Uterus (tissue), 4 donors: ENCODE data around the gene EYA3. TPM values are rescaled to one million over a fixed set of nuclear protein-coding genes. Genes with fewer than 3 reads are reported as not detected.

Experiments
- DNase-seq, 2 donors: peaks; one replicate each; pipeline ENCODE4 v3.0.0-alpha.2; 2019 to 2020
- H3K27ac ChIP-seq, 2 donors: fragments of 200-600 bp; sonication (generic); 1 replicate in 1 of 2; 2 replicates in 1 of 2; pipeline ENCODE4 v1.5.1; 2016 to 2018
- H3K27me3 ChIP-seq, 2 donors: fragments of 200-600 bp; sonication (generic); one replicate each; pipeline ENCODE4 v1.5.1; 2018 to 2019; ENCODE audit warnings: control low read depth in 1 of 2
- H3K36me3 ChIP-seq, 2 donors: fragments of 200-600 bp; sonication (generic); one replicate each; pipeline ENCODE4 v1.5.1; 2019; ENCODE audit warnings: control low read depth in 1 of 2
- H3K4me1 ChIP-seq, 2 donors: fragments of 200-600 bp; sonication (generic); one replicate each; pipeline ENCODE4 v1.5.1; 2018 to 2019; ENCODE audit warnings: control low read depth in 1 of 2
- H3K4me3 ChIP-seq, 2 donors: fragments of 200-600 bp; sonication (generic); 1 replicate in 1 of 2; 2 replicates in 1 of 2; pipeline ENCODE4 v1.5.1; 2018 to 2019; ENCODE audit warnings: mild to moderate bottlenecking in 1 of 2
- H3K9me3 ChIP-seq, 2 donors: fragments of 200-600 bp; sonication (generic); one replicate each; pipeline ENCODE4 v1.5.1; 2019; ENCODE audit warnings: control low read depth in 1 of 2
- POLR2A ChIP-seq, 2 donors: fragments of 450-650 bp; IDR thresholded peaks; one replicate each; pipeline ENCODE4 v1.6.1; 2016; ENCODE audit warnings: antibody characterized with exemption in 2 of 2, mild to moderate bottlenecking in 1 of 2, moderate library complexity in 1 of 2
- intact Hi-C: fragments of 100-400 bp; cut with DNase I; formaldehyde crosslinking; loops from one replicate; pipeline ENCODE4 v1.15.1; 2023; ENCODE audit warnings: low total_unique reads
- total RNA-seq, 4 donors: library from RNA; depleted of rRNA in 3 of 4; stranded (reverse); fragments of >200 nt in 3 of 4; gene quantifications; one replicate each; pipeline versions ENCODE4 v1.1.0 to v1.2.4, GENCODE V29; 2014 to 2023
- TF ChIP-seq, protein P1 (sequence below), 4 experiments: fragments of 200-600 bp in 2 of 4; fragments of 450-650 bp in 2 of 4; sonication (generic) in 2 of 4; IDR thresholded peaks; one replicate each; pipeline ENCODE4 v1.5.1; 2016 to 2019; ENCODE audit warnings: antibody characterized with exemption in 4 of 4, mild to moderate bottlenecking in 2 of 4, moderate library complexity in 1 of 4
- donor health status: DM: yes; HTN: yes; CAD: no.

The EYA3 gene
- total RNA-seq, 4 donors from 2014 or later = 7.2 to 30.4 (median 13.1) TPM

DNA sequence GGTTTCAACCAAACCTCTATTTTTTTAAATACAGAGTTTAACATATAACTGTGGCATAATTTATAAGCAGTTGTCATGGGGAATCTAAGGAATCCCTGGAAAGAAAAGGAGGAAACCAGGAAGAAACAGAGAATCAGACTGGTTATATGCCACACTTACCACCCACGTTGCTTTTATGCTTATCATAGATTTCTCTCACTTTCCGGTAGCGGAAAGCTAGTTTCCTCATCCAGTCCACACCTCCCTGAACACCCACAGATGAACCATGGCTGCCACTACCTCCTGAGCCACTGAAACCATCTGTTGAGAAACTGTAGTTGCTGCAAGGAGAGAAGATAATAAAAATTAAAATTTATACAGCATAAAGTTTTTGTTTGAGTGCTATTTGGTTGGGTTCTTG is 95.2 kb downstream of the EYA3 start:
- Histone ChIP-seq H3K27ac (no peak overlapping the region), H3K27me3 (no peaks in the 10 kb centered on the region), H3K4me1 (no peaks in the 10 kb centered on the region), H3K36me3 (no peaks in the 10 kb centered on the region), H3K9me3 (no peaks in the 10 kb centered on the region), H3K4me3 (no peak overlapping the region)
- no peak for DNase-seq
- intact Hi-C loops = no loop called here
- no peak for TF ChIP-seq POLR2A (IDR thresholded peaks at IDR 0.05)
- TF ChIP-seq, protein P1, sequence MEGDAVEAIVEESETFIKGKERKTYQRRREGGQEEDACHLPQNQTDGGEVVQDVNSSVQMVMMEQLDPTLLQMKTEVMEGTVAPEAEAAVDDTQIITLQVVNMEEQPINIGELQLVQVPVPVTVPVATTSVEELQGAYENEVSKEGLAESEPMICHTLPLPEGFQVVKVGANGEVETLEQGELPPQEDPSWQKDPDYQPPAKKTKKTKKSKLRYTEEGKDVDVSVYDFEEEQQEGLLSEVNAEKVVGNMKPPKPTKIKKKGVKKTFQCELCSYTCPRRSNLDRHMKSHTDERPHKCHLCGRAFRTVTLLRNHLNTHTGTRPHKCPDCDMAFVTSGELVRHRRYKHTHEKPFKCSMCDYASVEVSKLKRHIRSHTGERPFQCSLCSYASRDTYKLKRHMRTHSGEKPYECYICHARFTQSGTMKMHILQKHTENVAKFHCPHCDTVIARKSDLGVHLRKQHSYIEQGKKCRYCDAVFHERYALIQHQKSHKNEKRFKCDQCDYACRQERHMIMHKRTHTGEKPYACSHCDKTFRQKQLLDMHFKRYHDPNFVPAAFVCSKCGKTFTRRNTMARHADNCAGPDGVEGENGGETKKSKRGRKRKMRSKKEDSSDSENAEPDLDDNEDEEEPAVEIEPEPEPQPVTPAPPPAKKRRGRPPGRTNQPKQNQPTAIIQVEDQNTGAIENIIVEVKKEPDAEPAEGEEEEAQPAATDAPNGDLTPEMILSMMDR (IDR thresholded peaks at IDR 0.05) = no peak

DNA sequence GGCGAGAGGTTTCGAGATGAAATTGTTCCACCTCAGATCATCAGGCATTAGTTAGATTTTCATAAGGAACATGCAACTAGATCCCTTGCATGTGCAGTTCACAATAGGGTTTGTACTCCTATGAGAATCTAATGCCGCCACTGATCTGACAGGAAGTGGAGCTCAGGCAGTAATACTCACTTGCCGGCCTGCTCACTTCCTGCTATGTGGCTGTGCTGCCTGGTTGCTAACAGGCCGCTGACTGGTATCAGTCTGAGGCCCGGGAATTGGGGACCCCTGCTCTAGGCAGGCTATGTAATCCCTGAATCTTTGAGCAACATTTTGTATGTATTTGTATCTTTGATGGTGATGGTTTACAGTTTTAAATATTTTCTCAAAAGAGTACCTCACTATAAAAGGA is 96.1 kb downstream of the EYA3 start:
- Histone ChIP-seq H3K9me3 (no peaks in the 10 kb centered on the region), H3K4me3 (no peak overlapping the region), H3K27me3 (no peaks in the 10 kb centered on the region), H3K36me3 (no peaks in the 10 kb centered on the region), H3K4me1 (no peaks in the 10 kb centered on the region), H3K27ac (no peak overlapping the region)
- intact Hi-C loops = no loop called here
- TF ChIP-seq, protein P1 (IDR thresholded peaks at IDR 0.05) = no peak
- TF ChIP-seq POLR2A (IDR thresholded peaks at IDR 0.05) = no peak
- DNase-seq = no peak

DNA sequence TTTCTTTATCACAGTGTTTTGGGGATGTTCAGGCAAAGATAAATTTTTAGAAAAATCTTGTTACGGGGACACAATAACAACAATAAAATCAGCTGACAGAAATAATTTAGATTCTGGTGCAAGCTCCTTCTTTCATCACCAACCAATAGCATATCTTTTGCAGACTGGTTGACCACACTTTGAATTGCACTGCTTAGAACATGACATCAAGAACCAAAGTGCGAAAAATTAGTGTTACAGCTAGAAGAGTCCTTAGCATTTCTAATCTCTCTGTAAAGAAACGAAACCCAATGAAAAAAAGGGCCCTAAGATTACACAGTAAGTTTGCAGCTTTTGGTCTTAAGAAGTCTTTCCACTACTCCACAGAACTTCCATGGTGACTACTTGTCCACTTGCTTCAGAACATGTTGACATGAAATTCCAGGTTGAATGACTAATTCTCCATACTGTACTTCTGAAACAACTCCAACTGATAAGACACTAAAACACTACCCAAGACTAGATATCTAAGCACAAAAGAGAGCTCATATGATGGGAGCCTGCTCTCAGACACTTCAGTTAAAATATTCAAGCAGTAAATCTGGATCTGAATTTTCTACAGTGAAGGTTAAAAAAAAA is 97.4 kb downstream of the EYA3 start:
- no peaks in the 10 kb centered on the region for H3K4me1 ChIP-seq
- TF ChIP-seq POLR2A (IDR thresholded peaks at IDR 0.05) = no peak
- TF ChIP-seq, protein P1 (IDR thresholded peaks at IDR 0.05) = no peak
- H3K27ac ChIP-seq = no peak overlapping the region
- no peak overlapping the region for H3K4me3 ChIP-seq
- no peaks in the 10 kb centered on the region for H3K9me3 ChIP-seq
- no peaks in the 10 kb centered on the region for H3K27me3 ChIP-seq
- DNase-seq = no peak
- no peaks in the 10 kb centered on the region for H3K36me3 ChIP-seq
- intact Hi-C loops = no loop called here

DNA sequence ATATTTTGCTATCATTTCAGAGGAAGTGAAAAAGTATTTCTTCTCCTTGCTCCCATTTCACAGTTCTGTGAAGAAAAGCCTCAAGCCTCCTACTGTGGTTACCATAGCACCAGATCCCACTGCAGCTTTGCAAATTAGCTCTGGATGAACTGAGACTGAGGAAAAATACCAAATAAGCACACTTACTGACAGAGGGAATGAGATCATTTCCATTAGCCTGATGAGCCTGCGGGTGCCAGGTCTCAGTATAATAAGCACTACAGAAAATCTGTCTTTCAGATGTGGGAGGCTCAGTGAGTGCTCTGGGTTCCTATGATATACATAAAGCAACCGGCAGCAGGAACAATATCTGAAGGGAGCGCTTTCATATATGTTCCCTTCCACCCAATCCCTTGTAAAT is 107.3 kb downstream of the EYA3 start:
- H3K9me3 ChIP-seq = no peaks in the 10 kb centered on the region
- intact Hi-C loops = no loop called here
- no peak for TF ChIP-seq POLR2A (IDR thresholded peaks at IDR 0.05)
- TF ChIP-seq, protein P1 (IDR thresholded peaks at IDR 0.05) = no peak
- H3K27me3 ChIP-seq = no peaks in the 10 kb centered on the region
- no peaks in the 10 kb centered on the region for H3K4me1 ChIP-seq
- no peak overlapping the region for H3K4me3 ChIP-seq
- no peaks in the 10 kb centered on the region for H3K36me3 ChIP-seq
- no peak overlapping the region for H3K27ac ChIP-seq
- DNase-seq = no peak

DNA sequence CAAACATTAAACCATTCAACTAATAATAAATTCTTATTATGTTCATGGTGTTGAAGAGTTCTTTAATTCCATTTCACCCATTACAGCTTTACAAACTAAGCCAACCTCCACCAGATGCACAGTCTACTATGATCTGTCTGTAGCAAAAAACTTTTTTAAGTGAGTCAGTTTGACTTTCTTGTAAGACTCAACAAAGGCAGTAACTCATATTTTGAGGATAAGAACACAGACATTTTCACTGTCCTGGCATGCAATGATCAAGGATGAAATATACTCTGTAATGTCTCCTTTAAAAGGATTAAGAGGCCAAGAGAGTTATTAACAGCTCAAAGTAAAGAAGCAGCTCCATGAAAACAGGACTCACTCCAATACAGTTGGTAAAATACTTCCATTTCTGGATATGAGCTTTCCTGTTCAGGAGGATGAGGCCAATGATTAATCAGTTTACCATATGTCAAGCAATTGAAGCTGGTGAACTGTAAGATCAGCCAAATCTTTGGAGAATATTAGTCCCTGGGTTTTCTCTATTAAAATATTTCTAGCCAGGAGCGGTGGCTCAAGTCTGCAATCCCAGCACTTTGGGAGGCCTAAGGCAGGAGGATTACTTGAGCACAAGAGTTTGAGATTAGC is 108.1 kb downstream of the EYA3 start:
- TF ChIP-seq, protein P1 (IDR thresholded peaks at IDR 0.05) = no peak
- no peak for TF ChIP-seq POLR2A (IDR thresholded peaks at IDR 0.05)
- Histone ChIP-seq H3K4me1 (no peaks in the 10 kb centered on the region), H3K36me3 (no peaks in the 10 kb centered on the region), H3K27me3 (no peaks in the 10 kb centered on the region), H3K4me3 (no peak overlapping the region), H3K27ac (no peak overlapping the region), H3K9me3 (no peaks in the 10 kb centered on the region)
- DNase-seq = no peak
- intact Hi-C loops = no loop called here
